Measurements from ENCODE around the gene GALNT1. TPM values are rescaled to one million over a fixed set of nuclear protein-coding genes. Genes with fewer than 3 reads are reported as not detected.
"Not testable (repeated sequence)": the region's sequence is repeated elsewhere in the genome, so short reads cannot be mapped to it uniquely, and the experiment has no call there.

GALNT1 gene
- total RNA-seq, 1 experiment from 2014 or later, result 105 TPM

DNA sequence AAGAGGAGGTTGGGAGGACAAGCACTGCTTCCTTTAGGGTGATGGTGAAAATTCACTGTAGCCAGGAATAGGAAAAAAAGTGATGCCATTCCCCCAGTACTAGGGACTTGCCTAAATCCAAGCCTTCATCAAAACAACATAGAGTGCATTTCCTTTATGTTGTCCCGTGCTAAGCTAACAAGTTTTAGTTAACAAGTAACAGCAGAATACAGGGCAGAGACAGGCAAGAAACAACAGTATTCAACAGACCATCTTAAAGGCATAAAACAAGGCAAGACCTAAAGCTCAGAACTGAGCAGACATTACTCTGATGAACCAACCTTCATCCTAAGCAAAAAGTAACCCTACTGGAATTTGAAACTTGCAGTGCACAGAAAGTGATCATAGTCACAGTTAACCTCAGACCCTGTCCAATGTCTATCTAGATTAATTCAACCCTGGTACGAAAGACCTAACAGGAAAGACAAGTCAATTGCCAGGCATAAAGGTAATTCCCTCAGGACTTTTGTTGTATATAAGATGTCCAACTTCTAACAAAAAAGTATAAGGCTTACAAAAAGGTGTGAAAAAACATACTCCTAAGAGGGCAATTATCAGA, 34.4 kb upstream of the GALNT1 start:
- intact Hi-C loops (cut with micrococcal nuclease; ENCODE audit: unreplicated experiment), result no loop called here
- H3K27me3 Mint-ChIP-seq (ENCODE audit: unreplicated experiment), result no peaks in the 10 kb centered on the region
- DNase-seq, result no peak
- H3K27ac Mint-ChIP-seq (ENCODE audit: unreplicated experiment), result peak overlapping the region; percentile 73
- TF ChIP-seq, protein P1, sequence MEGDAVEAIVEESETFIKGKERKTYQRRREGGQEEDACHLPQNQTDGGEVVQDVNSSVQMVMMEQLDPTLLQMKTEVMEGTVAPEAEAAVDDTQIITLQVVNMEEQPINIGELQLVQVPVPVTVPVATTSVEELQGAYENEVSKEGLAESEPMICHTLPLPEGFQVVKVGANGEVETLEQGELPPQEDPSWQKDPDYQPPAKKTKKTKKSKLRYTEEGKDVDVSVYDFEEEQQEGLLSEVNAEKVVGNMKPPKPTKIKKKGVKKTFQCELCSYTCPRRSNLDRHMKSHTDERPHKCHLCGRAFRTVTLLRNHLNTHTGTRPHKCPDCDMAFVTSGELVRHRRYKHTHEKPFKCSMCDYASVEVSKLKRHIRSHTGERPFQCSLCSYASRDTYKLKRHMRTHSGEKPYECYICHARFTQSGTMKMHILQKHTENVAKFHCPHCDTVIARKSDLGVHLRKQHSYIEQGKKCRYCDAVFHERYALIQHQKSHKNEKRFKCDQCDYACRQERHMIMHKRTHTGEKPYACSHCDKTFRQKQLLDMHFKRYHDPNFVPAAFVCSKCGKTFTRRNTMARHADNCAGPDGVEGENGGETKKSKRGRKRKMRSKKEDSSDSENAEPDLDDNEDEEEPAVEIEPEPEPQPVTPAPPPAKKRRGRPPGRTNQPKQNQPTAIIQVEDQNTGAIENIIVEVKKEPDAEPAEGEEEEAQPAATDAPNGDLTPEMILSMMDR (IDR thresholded peaks at IDR 0.05; ENCODE audit: unreplicated experiment), result no peak
- H3K4me3 Mint-ChIP-seq (ENCODE audit: low read depth, unreplicated experiment), result no peak overlapping the region
- no TSS peak for BruUV-seq (replicated peaks)
- no peaks in the 10 kb centered on the region for H3K36me3 Mint-ChIP-seq (ENCODE audit: insufficient read depth, unreplicated experiment)
- peaks cover 19% of the 10 kb centered on the region for H3K4me1 Mint-ChIP-seq (ENCODE audit: low read depth, unreplicated experiment)
- no peaks in the 10 kb centered on the region for H3K9me3 Mint-ChIP-seq (ENCODE audit: low read depth, unreplicated experiment)
- CTCF ChIA-PET, result interaction anchor here (0.5 to 0.8 kb wide), 6 partner anchors 9 to 1247 kb away, joined by 3 to 6 read pairs (median 4); no protein-coding TSS in a partner anchor

DNA sequence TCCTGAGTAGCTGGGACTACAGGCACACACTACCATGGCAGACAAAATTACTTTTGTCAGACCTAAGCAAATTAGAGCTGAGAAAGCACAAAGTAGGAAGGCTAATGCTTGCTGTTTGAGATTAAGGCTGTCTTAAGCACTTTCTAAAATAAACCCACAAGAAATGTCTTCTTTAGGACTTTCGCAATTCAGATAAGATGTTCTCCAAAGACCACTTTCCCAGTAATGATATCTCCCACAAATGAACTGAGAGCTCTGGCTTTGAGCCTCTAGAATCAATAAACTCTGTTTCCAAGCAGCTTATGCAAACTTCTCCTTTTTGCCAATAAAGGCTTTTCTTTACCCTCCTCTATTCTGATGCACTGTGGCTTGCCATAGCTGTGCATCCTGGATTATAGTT, 32.0 kb upstream of the GALNT1 start:
- H3K9me3 Mint-ChIP-seq (ENCODE audit: low read depth, unreplicated experiment), result no peaks in the 10 kb centered on the region
- intact Hi-C loops (cut with micrococcal nuclease; ENCODE audit: unreplicated experiment), result no loop called here
- BruUV-seq (replicated peaks), result no TSS peak
- no peaks in the 10 kb centered on the region for H3K36me3 Mint-ChIP-seq (ENCODE audit: insufficient read depth, unreplicated experiment)
- no peaks in the 10 kb centered on the region for H3K27me3 Mint-ChIP-seq (ENCODE audit: unreplicated experiment)
- CTCF ChIA-PET, result no interaction called here
- no peak for DNase-seq
- peaks cover 19% of the 10 kb centered on the region for H3K4me1 Mint-ChIP-seq (ENCODE audit: low read depth, unreplicated experiment)
- H3K27ac Mint-ChIP-seq (ENCODE audit: unreplicated experiment), result no peak overlapping the region
- H3K4me3 Mint-ChIP-seq (ENCODE audit: low read depth, unreplicated experiment), result no peak overlapping the region
- TF ChIP-seq, protein P1 (IDR thresholded peaks at IDR 0.05; ENCODE audit: unreplicated experiment), result no peak

DNA sequence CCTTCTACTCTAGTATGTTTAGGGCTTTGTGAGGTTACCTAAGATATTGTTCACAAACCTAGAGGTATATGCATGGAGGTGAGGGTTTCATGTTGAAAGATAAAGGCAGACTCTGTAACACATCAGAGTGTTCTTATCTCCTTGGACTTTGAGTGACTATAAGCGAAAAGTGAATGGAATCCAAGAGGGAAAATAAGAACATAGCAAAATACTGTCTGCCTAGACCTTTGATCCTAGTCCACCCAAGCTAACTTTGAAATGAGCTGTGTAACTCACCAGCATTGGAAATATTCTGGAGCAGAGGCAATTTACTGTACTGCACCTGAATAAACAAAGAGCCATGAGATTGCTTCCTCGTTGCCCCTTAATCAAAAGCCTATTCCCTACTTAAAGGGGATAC, 28.2 kb upstream of the GALNT1 start:
- Mint-ChIP-seq H3K9me3 (ENCODE audit: low read depth, unreplicated experiment) (no peaks in the 10 kb centered on the region), H3K36me3 (ENCODE audit: insufficient read depth, unreplicated experiment) (no peaks in the 10 kb centered on the region), H3K27ac (ENCODE audit: unreplicated experiment) (no peak overlapping the region), H3K4me1 (ENCODE audit: low read depth, unreplicated experiment) (no peaks in the 10 kb centered on the region), H3K27me3 (ENCODE audit: unreplicated experiment) (no peaks in the 10 kb centered on the region), H3K4me3 (ENCODE audit: low read depth, unreplicated experiment) (no peak overlapping the region)
- BruUV-seq (replicated peaks), result no TSS peak
- intact Hi-C loops (cut with micrococcal nuclease; ENCODE audit: unreplicated experiment), result no loop called here
- no peak for DNase-seq
- CTCF ChIA-PET, result no interaction called here
- TF ChIP-seq, protein P1 (IDR thresholded peaks at IDR 0.05; ENCODE audit: unreplicated experiment), result no peak

DNA sequence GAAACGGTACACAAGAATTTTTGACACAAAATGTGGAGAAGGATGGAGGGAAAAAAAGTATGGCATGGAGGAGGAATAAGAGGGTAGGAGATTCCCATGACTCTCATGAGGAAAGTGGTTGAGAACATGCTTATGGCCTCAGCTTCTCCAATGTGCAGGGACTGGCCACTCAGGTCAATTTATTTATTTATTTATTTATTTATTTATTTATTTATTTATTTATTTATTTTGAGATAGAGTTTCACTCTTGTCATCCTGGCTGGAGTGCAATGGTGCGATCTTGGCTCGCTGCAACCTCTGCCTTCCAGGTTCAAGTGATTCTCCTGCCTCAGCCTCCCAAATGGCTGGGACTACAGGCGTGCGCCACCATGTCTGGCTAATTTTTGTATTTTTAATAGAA, 26.0 kb upstream of the GALNT1 start:
- H3K4me1 Mint-ChIP-seq (ENCODE audit: low read depth, unreplicated experiment); H3K4me3 Mint-ChIP-seq (ENCODE audit: low read depth, unreplicated experiment); H3K27ac Mint-ChIP-seq (ENCODE audit: unreplicated experiment); H3K9me3 Mint-ChIP-seq (ENCODE audit: low read depth, unreplicated experiment); CTCF ChIA-PET; DNase-seq; H3K27me3 Mint-ChIP-seq (ENCODE audit: unreplicated experiment); BruUV-seq (replicated peaks); H3K36me3 Mint-ChIP-seq (ENCODE audit: insufficient read depth, unreplicated experiment): not testable (repeated sequence)
- intact Hi-C loops (cut with micrococcal nuclease; ENCODE audit: unreplicated experiment), result loop anchor here (5.0 kb wide), 1 partner anchor 163 kb away; no protein-coding TSS in a partner anchor

DNA sequence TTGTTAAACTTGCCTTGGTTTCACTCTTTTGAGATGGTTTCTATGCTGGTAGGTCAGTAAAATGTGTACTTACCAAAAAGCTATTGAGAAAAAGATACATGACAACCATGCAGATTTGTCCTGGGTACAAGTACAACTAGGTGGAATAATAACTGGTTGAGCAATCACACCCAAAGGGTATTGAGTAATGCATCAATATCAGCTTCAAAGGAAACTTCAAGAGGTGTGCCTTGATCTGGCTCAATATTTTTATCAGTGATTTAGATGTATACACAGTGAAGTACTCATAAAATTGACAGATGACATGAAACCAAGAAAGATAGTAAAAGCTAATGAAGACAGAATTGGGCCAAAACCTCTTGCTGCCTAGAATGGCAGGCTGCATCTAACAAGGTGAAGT, 21.7 kb upstream of the GALNT1 start:
- Mint-ChIP-seq H3K9me3 (ENCODE audit: low read depth, unreplicated experiment) (no peaks in the 10 kb centered on the region), H3K27ac (ENCODE audit: unreplicated experiment) (no peak overlapping the region), H3K4me3 (ENCODE audit: low read depth, unreplicated experiment) (no peak overlapping the region), H3K27me3 (ENCODE audit: unreplicated experiment) (no peaks in the 10 kb centered on the region), H3K36me3 (ENCODE audit: insufficient read depth, unreplicated experiment) (no peaks in the 10 kb centered on the region), H3K4me1 (ENCODE audit: low read depth, unreplicated experiment) (no peaks in the 10 kb centered on the region)
- intact Hi-C loops (cut with micrococcal nuclease; ENCODE audit: unreplicated experiment), result loop anchor here (5.0 kb wide), 1 partner anchor 168 kb away; no protein-coding TSS in a partner anchor
- no TSS peak for BruUV-seq (replicated peaks)
- TF ChIP-seq, protein P1 (IDR thresholded peaks at IDR 0.05; ENCODE audit: unreplicated experiment), result no peak
- no peak for DNase-seq
- CTCF ChIA-PET, result interaction anchor here (0.7 kb wide), 1 partner anchor 143 kb away, joined by 3 read pairs; no protein-coding TSS in a partner anchor
